Caki2 (cell line): ENCODE results near the gene KIF26B. TPM values are rescaled to one million over a fixed set of nuclear protein-coding genes. Genes with fewer than 3 reads are reported as not detected.

Experiments used
- DNase-seq: peaks from one replicate; pipeline ENCODE4 v3.0.0-alpha.2; 2015; ENCODE audit warnings: low read depth
- in situ Hi-C: cut with HindIII; loops from 2 replicates; pipeline ENCODE4 v1.10.0; 2016; ENCODE audit warnings: low sequenced_read_pairs, low pct_unique_long_range_greater_than_20kb, mixed read lengths
- total RNA-seq: library from RNA; depleted of rRNA; stranded (reverse); fragments of >200 nt; shearing (Covaris generic); gene quantifications from 2 replicates; pipeline ENCODE4 v1.2.3, GENCODE V29; 2014; ENCODE audit warnings: low replicate concordance

The KIF26B gene
- total RNA-seq, 1 experiment from 2014 or later: 1.1 TPM

DNA sequence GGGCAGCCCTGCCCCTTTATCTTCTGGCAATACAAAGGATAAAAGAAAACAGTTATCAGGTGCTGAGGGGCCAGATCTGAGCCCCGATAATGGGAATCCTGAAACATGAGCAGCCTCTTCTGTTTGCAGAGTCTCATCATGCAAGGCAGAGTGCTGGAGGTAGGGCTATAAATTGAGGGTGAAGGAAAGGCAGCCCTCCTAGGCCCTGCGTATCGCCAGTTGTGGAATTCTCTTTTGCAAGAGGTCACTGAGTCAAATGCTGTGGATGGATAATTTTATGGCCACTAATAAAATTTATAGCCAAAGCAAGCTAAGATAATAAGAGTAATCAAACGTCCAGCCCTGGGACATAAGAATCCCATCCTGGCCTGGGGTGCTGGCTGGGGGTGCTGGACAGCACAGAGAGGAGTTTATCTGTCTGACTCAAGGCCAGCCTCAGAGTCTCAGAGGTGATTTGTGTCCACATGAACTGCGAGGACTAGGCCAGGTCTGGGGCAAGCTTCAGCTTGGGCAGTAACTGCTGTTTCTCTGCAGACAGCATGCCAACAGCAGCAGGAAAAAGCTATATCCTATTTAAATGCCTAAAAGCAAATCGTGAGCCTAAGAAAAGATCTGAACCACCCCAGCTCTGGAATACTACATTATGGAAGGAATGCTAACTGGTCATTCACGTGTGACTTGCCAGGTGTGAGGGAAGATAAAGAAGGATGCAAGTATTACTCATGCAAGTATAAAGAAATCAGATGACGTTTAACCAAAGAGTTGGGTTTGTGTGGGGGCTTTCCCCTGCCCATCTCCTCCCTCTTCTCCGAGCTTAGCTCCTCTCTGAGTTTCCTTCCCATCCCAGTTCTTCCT lies 254.8 kb downstream of the KIF26B start:
- in situ Hi-C loops: no loop called here
- DNase-seq: peak; percentile 69

DNA sequence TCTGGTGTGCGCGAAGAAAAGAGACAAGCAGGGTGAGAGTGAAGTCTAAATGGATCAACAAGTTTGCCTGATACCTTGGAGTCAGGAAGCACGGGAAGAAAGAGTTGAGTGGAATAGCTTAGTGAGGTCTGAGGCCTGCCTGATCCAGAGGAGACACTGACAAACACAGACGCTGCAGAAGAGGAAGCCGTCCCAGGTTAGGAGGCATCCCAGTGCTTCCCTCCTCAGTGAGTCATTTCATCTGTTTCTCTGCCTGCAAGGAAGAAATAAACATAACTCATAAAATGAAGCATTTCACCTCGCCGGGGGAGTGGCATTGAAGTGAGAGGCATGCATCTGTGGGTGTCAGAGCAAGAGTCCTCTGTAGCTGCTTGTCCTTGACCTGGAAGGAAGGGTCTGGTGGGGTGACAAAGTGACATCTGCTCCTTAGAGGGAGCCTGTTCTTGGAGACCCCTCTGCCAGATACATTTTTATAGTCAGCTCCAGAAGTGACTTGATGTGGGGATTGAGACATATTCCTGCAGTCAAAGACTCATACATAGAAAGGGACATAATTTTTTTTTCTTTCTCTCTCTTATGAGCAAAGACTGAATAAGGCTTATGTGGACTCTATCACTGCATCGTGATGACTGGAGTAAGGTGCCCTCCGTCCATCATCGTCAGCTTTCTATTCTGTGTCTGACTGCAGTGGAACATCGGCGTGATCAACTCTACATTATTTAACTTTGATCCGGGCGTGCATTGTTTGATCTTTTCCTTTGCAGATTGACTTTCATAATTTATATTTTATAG lies 256.7 kb downstream of the KIF26B start:
- no peak for DNase-seq
- in situ Hi-C loops: no loop called here

DNA sequence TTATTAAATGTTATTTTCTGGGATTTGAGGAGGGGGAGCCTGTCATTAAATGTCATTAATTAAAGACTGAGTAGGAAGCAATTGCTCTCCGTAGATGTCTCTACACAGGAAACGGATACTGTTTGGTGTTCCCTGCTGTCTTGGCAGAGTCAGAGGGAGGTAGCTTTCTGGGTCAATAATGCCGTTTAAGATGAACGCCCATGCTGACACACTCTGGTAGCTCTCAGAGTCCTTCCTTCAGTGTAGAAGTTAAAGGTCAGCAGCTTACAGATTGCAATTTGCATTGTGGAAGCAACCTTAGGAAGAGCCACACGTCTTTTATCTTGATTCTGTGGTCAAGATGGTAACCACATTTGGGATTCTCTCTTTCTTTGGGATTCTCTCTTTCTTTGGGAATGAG lies 257.5 kb downstream of the KIF26B start:
- in situ Hi-C loops: no loop called here
- DNase-seq: no peak

DNA sequence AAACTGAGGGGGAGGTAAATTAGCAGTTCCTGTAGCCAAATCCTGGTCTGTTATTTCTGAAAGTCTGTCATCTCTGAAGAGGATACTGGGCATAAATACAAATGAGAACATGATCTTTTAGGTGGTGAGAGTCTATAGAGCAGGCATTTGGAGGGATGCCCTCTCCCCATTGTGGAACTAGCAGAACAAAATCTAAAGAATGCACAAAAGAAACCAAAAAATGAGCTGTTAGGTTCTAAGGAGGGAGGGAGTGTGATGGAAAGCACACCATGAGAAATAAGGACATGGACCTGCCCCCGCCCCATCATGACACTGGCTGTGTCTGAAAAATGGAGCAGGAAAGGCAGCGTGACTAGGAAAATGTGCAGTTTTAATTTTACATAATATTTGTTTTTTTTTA lies 262.0 kb downstream of the KIF26B start:
- in situ Hi-C loops: no loop called here
- no peak for DNase-seq

DNA sequence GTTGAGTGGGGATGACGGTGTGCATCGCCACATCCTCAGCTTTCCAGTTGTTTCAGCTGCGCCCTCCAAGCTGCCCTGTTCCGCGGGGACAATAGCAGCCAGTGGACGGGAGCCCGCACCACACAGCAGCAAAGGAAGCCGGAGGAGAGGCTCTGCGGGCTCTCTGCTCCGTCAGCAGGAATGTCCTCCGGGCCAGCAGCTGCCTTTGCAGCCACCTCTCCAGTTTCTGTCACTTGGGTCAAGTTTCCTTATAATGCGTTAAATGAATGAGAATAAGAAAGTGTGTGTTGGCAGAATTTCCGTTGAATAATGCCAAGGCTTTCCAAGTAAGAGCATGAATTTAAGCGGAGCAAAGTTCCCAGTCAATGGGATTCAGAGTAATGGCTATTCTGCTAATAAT lies 263.3 kb downstream of the KIF26B start:
- no peak for DNase-seq
- in situ Hi-C loops: no loop called here

DNA sequence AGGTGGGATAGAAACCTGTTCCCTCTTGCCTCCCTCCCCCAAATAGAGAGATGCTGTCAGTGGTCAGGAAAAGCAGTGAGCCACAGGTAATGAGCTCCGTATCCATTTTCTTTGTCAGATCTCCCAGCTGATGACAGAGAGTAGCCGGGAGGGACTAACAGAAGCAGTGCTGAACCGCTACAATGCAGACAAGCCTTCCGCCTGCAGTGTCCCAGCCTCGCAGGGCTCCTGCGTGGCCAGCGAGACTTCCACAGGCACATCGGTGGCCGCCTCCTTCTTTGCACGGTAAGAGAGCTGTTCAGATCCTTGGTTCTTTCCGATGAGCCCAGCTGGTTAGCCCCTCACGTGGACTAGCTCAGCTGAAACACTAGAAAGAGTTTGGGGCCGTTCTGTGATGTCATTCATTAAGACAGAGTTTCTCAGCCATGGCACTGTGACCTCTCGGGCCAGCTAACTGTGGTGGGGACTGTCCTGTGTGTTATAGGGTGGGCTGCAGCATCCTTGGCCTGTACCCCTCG lies 264.7 kb downstream of the KIF26B start:
- in situ Hi-C loops: no loop called here
- no peak for DNase-seq

DNA sequence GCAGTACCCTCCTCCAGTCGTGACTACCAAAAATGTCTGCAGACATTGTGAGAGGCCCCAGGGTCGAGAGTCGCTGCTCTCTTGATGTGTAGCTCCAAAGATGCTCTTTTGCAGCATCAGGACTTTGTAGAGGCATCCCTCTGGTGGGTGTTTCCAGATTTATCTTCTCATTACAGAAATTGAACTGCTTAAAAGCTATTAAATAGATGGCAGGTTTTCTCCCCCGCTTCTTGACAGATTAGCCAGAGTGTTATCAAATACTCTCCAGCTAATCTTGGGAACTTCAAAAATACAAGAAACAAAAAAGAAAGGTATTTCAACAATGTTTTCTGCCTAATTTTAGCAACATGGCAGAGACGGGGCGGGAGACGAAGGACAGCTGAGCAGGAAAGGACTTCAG lies 265.2 kb downstream of the KIF26B start:
- in situ Hi-C loops: no loop called here
- no peak for DNase-seq

DNA sequence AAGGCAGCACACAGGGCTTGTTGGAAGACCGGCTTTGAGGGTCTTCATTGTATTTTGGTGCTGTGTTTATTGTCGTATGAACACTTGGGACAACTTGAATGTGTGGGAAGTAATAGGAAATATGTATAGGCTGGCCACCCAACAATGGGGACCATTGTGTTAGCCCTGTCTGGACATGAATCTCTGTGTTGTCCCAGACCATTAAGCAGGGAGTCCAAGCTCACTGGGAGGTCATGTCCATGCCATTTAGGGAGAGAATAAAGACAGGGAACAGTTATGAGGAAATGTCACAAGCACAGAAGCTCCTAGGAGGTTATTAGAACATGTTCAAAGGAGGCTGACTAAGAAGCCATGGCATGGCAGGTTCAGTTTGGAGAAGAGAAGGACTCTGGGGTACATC lies 266.1 kb downstream of the KIF26B start:
- no peak for DNase-seq
- in situ Hi-C loops: no loop called here

DNA sequence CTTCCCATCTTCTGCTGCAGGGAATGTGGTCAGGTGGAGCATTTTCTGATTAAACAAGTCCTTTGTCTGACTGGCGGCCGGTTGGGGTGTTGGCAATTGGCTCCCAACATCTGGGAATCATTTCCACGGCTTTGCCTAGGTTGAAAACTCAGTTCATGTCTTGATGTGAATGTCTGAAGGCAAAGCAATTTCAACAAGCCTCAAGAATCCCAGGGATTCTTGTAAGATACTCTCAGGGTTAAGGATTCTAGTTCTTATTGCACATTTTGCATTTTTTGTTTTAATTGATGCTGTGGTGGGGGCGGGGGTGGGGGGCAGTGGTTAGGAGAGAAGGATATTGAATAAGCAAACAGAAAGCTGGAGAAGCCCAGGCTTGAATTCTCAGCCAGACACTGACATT lies 273.9 kb downstream of the KIF26B start:
- in situ Hi-C loops: no loop called here
- DNase-seq: no peak

DNA sequence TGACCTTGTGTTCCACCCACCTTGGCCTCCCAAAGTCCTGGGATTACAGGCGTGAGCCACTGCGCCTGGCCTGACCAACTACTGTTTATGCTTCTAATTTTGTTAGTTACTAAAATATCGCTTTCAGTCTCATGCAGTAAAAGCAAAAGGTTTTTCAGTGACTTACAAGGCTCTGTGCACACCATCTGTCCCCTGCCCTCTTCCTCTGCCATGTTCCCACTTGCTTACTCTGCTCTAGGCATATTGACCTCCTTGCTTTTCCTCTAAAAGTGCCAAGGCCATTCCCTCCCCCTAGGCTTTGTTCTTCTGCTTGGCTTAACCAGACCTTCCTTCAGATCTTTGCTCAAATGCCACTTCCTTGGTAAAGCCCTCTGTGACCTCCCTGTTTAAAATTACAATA lies 276.9 kb downstream of the KIF26B start:
- in situ Hi-C loops: no loop called here
- no peak for DNase-seq

DNA sequence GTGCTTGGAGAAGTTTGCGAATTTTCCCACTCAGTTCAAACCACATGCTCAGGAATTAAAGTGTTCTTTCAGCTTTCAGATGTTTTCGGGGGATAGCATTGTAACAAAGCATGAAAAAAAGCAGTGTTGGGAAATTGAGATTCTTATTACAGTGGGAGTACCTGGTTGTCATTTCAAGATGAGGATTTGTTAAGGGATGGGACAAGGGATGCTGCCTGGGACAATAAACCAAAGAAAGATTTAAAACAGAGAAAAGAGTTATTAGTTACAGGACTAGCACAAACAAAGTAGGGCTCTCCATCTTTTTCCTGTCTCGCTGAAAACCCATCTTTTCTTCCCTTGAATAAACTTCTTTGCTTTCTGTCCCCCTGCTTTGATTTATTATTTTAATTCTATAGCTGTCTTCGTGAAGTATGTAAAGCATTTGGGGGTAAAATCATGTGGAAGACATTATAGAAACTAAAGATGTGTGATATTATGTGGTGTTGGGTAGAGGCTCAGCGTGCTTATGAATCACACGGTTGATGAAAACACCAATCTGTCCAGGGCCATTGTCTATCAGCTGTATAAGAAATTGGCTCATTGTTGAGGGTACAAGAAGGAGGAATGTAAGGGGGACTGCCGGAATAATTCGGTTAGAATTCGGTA lies 277.6 kb downstream of the KIF26B start:
- in situ Hi-C loops: no loop called here
- DNase-seq: no peak

DNA sequence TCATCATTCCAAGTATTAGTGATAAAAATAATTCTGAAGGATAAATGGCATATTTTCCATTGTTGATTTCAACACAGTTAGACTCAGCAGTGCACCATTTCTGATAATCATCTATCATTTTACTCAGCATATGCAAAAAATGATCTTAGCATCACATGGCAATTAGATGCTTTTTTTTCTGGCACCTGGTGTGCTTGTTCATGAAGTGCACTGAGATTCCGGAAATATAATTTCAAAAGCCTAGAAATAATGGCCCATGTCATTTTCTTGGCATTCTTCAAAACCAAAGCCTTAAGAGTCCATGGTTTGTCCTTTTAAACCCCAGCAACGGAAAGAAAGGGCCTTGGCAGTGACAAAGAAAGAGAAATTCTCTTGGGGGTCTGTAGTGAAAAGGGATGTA lies 278.8 kb downstream of the KIF26B start:
- DNase-seq: no peak
- in situ Hi-C loops: no loop called here

DNA sequence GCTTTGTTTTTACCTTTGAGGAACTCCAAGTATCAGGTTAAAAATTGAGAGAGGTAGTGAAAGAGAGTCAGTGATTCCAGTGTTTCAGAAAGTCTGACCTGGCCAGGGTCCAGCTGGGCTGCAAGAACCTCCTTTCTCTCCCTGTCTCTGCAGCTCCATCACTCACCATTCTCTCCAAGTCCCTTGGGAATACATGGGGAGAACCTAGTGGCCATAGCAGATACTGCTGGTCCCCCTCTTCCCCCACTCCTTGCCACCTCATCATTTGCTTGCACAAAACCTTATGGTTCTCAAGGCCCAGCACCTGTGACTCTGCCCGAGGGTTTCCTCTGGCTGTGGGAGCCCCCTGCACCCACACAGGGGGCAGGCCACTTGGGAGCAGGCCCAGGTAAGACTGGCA lies 279.5 kb downstream of the KIF26B start:
- DNase-seq: no peak
- in situ Hi-C loops: no loop called here

DNA sequence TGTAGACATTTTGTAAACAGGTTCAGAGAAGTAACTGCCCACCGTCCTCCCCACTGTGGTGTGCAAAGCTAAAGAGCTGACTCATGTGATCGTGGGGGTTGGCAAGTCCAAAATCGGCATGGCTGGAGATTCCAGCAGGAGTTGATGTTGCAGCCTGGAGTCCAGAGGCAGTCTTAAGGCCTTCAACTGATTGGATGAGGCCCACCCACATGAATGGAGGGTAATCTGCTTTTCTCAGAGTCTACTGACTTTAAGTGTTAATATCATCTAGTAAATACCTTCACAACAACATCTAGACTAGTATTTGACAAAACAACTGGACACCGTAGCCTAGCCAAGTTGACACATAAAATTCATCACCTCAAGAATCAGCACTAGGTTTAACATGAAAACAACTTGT lies 281.6 kb downstream of the KIF26B start:
- no peak for DNase-seq
- in situ Hi-C loops: no loop called here

DNA sequence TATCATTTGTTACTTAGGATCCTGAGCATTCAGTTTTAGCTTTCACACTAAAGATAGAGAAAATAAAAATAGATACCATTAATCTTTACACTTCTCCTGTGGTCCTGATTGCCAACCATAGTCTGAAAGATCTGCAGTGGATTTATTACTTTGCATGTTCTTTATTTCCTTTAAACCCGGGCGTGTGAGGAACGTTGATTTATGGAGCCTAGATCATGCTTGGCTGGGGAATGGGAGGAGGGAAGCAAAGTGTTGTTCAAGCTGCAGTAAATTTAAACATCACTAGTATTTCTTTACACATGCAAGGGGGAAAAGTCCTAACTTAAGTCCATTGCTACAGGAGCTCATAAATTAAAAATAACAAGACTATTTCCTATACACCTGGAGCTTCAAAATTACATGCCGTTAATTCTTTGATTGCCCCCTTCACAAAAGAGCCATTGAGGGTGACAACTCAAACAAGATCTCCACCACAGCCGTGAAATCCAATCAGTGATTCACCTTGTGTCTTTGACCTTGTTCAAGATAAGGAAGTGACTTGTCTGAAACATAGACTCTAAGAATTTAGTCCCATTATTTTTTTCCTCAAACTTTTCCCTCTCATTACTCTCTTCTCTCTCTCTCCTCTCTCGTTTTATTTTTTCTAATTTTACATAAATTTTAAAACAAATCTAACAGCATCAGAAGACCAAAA lies 282.7 kb downstream of the KIF26B start:
- no peak for DNase-seq
- in situ Hi-C loops: no loop called here

DNA sequence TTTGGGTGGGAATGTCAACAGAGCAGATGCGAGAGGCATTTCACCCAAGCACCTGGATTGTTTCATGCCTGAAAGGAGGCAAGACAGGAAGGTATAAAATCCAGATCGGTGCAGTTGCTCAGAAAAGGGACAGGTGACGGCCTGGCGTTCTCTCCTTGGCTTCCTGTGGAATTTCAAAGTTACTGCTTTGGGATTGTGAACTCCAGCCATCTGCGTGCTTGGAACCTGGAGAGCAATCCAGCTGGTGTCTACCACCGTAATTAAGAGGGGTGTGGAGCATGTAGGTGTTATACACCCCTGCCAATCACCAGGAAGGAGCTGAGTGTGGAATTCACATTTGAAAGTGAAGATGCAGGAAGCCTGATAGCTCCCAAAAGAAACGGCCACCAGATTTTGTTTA lies 286.1 kb downstream of the KIF26B start:
- in situ Hi-C loops: no loop called here
- DNase-seq: no peak

DNA sequence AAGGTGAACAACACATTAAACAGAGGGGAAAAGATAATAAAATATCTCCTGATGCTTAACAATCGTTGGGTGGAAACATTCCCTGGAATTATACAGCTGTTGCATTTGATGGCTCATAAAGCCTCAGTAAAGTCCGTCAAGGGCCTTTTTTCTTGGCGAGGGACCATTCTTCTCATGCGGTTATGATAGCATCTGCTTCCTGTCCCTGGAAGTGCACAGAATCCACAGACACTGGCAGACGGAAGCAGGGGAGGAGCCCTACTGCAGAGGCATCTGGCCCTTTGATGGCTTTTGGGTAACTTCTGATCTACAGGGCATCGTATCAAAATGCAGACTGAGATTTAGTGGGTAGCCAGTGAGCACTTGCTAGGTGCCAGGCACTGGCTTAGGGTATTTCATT lies 286.9 kb downstream of the KIF26B start:
- in situ Hi-C loops: no loop called here
- DNase-seq: no peak

DNA sequence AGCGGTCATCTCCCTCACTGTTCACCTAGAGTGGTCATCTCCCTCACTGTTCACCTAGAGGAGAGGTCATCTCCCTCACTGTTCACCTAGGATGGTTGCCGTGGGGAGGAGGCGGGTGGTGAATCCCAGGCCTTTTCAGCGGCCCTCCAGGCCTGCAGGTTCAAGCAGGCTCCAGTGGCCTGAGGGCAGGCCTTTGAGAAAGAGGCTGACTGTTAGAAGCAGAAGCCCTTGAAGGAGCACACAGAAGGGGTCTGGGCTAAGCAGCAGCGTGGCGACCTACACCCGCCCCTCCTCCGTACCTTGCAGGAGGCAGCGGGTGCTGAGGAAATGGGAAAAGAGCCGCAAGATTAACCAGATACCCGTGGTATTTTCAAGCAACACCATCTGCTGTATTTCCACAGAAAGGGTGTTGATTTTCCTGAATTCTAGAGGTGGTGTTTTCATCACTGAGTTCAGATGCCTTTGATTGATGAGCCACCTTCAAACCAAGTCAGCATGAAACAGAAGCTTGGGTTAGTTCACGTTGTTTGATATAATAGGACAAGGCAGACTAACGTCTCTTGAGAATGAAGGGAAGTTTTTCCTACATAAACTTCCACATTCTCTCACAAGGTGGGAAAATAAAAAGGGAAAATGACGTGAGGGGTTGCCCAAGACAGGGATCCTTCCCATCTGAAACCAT lies 289.5 kb downstream of the KIF26B start:
- no peak for DNase-seq
- in situ Hi-C loops: no loop called here
